Measurements from ENCODE around the gene SLC35F3. TPM values are rescaled to one million over a fixed set of nuclear protein-coding genes. Genes with fewer than 3 reads are reported as not detected.

SLC35F3 gene
- total RNA-seq, 1 donor from 2014 or later = 0.25 TPM

DNA sequence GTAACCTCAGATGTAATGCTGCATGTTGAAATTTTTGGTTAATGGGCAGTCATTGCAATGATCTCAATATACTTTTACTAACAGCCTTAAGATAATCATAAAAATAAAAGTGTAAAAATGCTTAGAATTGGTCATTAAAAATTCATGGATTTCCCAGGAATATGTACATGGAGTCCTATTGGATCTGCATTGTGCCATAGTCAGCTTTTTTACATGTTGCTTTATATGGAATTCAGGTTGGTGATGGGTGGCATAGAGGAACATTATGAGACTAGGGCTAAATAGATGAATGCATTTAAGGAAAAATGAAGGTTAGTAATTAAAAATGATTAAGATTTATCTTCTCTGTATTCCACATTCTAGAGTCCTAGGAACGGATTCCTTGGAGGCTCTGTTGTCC is 103.2 kb downstream of the SLC35F3 start:
- DNase-seq (ENCODE audit: low spot score in 2 of 2, unreplicated experiment in 2 of 2) = no peak
- Mint-ChIP-seq H3K9me3 (peaks cover 21% of the 10 kb centered on the region), H3K27me3 (ENCODE audit: low read depth) (peaks cover 61% of the 10 kb centered on the region), H3K4me1 (no peaks in the 10 kb centered on the region), H3K36me3 (no peaks in the 10 kb centered on the region), H3K27ac (no peak overlapping the region), H3K4me3 (no peak overlapping the region)
- TF ChIP-seq, protein P1, sequence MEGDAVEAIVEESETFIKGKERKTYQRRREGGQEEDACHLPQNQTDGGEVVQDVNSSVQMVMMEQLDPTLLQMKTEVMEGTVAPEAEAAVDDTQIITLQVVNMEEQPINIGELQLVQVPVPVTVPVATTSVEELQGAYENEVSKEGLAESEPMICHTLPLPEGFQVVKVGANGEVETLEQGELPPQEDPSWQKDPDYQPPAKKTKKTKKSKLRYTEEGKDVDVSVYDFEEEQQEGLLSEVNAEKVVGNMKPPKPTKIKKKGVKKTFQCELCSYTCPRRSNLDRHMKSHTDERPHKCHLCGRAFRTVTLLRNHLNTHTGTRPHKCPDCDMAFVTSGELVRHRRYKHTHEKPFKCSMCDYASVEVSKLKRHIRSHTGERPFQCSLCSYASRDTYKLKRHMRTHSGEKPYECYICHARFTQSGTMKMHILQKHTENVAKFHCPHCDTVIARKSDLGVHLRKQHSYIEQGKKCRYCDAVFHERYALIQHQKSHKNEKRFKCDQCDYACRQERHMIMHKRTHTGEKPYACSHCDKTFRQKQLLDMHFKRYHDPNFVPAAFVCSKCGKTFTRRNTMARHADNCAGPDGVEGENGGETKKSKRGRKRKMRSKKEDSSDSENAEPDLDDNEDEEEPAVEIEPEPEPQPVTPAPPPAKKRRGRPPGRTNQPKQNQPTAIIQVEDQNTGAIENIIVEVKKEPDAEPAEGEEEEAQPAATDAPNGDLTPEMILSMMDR (IDR thresholded peaks at IDR 0.05; ENCODE audit: unreplicated experiment) = no peak

DNA sequence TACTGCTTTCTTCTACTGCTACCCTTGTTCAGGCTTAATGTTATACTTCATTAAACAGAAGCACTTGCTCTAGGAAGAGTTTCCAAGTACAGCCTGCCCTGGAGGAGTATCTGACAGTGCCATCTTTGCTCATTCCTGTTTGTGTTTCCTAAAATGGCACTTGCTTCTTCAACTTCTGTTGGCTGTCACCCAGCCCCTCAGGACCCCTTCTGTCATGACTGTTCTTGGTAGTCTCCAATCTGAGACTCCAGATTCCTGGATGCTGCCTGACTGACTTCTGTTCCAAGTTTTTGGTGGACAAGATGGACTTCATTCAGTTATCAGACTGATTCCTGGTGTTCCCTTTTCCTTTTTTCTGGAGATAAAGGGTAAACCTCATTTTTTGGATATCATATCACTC is 104.1 kb downstream of the SLC35F3 start:
- no peak overlapping the region for H3K27ac Mint-ChIP-seq
- DNase-seq (ENCODE audit: low spot score in 2 of 2, unreplicated experiment in 2 of 2) = no peak

DNA sequence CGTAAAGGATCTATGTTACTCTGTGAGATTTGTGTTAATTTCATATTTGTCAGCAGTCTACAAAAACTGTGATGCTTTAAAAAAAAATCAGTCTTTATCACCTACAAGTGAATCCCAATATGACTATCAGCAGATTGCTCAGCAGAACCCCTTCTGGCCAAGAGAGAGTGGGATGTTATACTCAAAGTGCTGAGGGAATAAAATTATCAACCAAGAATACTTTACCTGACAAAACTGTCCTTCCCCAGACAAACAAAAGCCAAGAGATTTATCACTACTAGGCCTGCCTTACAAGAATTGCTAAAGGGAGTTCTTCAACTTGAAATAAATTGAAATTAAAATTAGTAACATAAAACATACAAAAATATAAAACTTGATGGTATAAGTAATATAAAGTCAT is 105.2 kb downstream of the SLC35F3 start:
- H3K4me1 Mint-ChIP-seq = no peaks in the 10 kb centered on the region
- H3K4me3 Mint-ChIP-seq = no peak overlapping the region
- H3K36me3 Mint-ChIP-seq = no peaks in the 10 kb centered on the region
- TF ChIP-seq, protein P1 (IDR thresholded peaks at IDR 0.05; ENCODE audit: unreplicated experiment) = no peak
- peaks cover 21% of the 10 kb centered on the region for H3K9me3 Mint-ChIP-seq
- peaks cover 70% of the 10 kb centered on the region for H3K27me3 Mint-ChIP-seq (ENCODE audit: low read depth)
- DNase-seq (ENCODE audit: low spot score in 2 of 2, unreplicated experiment in 2 of 2) = no peak
- H3K27ac Mint-ChIP-seq = no peak overlapping the region

More for the DNA sequence above, 104.1 kb downstream of the SLC35F3 start:
- Mint-ChIP-seq H3K4me3 (no peak overlapping the region), H3K36me3 (no peaks in the 10 kb centered on the region), H3K9me3 (peaks cover 21% of the 10 kb centered on the region), H3K27me3 (ENCODE audit: low read depth) (peaks cover 65% of the 10 kb centered on the region), H3K4me1 (no peaks in the 10 kb centered on the region)
- TF ChIP-seq, protein P1 (IDR thresholded peaks at IDR 0.05; ENCODE audit: unreplicated experiment) = no peak

DNA sequence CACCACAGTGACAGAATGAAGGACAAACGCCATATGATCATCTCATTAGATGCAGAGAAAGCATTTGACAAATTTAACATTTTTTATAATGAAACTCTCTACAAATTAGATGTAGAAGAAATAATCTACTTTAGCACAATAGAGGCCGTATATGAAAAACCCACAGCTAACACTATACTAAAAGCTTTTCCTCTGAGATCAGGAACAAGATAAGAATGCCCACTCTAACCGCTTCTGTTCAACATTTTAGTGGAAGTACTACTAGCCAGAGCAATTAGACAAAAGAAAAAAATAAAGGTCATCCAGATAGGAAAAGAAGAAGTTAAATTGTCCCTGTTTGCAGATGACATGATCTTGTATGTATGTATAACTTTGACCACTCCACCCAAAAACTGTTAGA is 109.7 kb downstream of the SLC35F3 start:
- peaks cover 20% of the 10 kb centered on the region for H3K9me3 Mint-ChIP-seq
- no peak overlapping the region for H3K4me3 Mint-ChIP-seq
- H3K4me1 Mint-ChIP-seq = no peaks in the 10 kb centered on the region
- no peak overlapping the region for H3K27ac Mint-ChIP-seq
- H3K27me3 Mint-ChIP-seq (ENCODE audit: low read depth) = peaks cover 60% of the 10 kb centered on the region
- no peaks in the 10 kb centered on the region for H3K36me3 Mint-ChIP-seq
- no peak for DNase-seq (ENCODE audit: low spot score in 2 of 2, unreplicated experiment in 2 of 2)
- TF ChIP-seq, protein P1 (IDR thresholded peaks at IDR 0.05; ENCODE audit: unreplicated experiment) = no peak

DNA sequence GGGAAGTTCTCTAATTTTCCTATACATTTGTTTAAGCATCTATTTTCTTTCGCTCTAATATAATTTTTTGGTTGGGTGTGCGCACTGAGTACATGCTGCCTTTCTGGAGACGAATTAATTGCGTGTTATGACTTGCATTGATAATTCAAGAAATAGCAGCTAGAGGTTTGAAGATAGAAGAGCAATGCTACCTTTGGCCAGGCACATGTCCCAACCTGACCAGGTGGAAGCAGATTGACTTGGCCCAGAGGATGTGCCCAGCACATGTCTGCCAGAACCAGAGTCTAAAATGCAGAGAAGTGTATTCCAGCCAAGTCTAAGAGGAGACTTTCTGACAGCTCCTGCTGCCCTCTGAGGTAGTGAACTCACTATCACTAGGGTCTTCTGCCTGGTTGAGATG is 114.3 kb downstream of the SLC35F3 start:
- TF ChIP-seq, protein P1 (IDR thresholded peaks at IDR 0.05; ENCODE audit: unreplicated experiment) = no peak
- Mint-ChIP-seq H3K36me3 (no peaks in the 10 kb centered on the region), H3K4me1 (no peaks in the 10 kb centered on the region), H3K27me3 (ENCODE audit: low read depth) (peaks cover 51% of the 10 kb centered on the region), H3K27ac (no peak overlapping the region), H3K4me3 (no peak overlapping the region), H3K9me3 (peaks cover 6% of the 10 kb centered on the region)
- no peak for DNase-seq (ENCODE audit: low spot score in 2 of 2, unreplicated experiment in 2 of 2)

DNA sequence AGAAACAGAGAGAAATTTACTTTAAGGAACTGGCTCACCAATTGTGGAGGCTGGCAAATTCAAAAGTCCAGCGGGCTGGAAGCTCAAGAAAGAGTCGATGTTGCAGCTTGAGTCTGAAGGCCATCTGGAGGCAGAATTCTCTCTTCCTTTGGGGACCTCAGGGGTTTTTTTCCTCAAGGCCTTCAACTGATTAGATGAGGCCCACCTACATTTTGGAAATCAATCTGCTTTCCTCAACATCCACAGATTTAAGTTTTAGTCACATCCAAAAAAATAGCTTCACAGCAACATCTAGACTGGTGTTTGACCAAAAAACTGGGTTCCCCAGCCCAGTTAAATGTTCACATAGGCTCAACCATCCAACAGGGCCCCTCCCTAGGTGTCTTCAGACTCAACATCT is 114.9 kb downstream of the SLC35F3 start:
- TF ChIP-seq, protein P1 (IDR thresholded peaks at IDR 0.05; ENCODE audit: unreplicated experiment) = no peak
- no peak overlapping the region for H3K27ac Mint-ChIP-seq
- no peak for DNase-seq (ENCODE audit: low spot score in 2 of 2, unreplicated experiment in 2 of 2)
- no peak overlapping the region for H3K4me3 Mint-ChIP-seq
- H3K36me3 Mint-ChIP-seq = no peaks in the 10 kb centered on the region
- H3K27me3 Mint-ChIP-seq (ENCODE audit: low read depth) = peaks cover 52% of the 10 kb centered on the region
- no peaks in the 10 kb centered on the region for H3K4me1 Mint-ChIP-seq
- peaks cover 6% of the 10 kb centered on the region for H3K9me3 Mint-ChIP-seq
